COLO668 (cell line): ENCODE data around the gene PPIH.
"Not testable (repeated sequence)": the region's sequence is repeated elsewhere in the genome, so short reads cannot be mapped to it uniquely, and the experiment has no call there.

Experiments
- DNase-seq: peaks from one replicate; lab custom pipeline; 2025; ENCODE audit not compliant: unreplicated experiment; lab: John Stamatoyannopoulos, UW

The PPIH gene

DNA sequence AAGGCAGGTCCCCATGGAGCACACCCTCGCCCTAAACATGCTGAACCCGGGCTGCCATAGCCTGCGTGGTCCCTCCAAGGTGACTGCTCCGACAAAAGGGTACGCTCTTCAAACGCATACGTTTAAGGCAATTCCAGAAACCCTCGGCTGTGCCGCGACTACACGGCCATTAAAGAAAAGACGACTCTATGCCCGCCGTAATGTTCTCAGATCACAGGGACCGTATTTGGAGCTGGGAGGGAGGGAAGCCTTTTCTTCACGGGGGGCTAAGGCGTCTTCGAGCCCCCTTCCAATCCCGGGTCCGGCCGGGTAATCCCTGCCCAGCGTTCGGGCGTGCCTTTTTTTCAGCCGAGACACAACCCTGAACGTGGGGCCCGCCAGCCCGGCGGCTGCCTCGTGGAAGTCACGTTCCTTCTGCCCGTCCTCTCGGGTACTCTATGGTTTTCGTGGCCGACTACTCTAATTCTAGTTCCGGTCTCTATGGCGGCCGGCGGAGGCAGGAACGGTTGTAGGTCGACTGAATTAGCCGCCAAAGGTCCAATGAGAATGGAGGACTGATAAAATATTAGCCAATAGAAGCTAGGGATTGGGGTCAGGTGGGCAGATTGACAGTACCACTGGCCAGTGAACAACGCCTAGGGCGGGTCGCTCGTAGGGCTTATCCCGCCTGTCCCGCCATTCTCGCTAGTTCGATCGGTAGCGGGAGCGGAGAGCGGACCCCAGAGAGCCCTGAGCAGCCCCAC lies 23.7 kb downstream of the PPIH start, which contains the start of gene YBX1:
Gene YBX1, plus strand, starts transcription at position 678 of the 743 bp plus-strand sequence. CDS start 148 bp downstream, outside the sequence.
- DNase-seq = peak; percentile 99

DNA sequence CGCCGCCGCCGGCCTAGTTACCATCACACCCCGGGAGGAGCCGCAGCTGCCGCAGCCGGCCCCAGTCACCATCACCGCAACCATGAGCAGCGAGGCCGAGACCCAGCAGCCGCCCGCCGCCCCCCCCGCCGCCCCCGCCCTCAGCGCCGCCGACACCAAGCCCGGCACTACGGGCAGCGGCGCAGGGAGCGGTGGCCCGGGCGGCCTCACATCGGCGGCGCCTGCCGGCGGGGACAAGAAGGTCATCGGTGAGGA lies 24.2 kb downstream of the PPIH start:
- DNase-seq = not testable (repeated sequence)

DNA sequence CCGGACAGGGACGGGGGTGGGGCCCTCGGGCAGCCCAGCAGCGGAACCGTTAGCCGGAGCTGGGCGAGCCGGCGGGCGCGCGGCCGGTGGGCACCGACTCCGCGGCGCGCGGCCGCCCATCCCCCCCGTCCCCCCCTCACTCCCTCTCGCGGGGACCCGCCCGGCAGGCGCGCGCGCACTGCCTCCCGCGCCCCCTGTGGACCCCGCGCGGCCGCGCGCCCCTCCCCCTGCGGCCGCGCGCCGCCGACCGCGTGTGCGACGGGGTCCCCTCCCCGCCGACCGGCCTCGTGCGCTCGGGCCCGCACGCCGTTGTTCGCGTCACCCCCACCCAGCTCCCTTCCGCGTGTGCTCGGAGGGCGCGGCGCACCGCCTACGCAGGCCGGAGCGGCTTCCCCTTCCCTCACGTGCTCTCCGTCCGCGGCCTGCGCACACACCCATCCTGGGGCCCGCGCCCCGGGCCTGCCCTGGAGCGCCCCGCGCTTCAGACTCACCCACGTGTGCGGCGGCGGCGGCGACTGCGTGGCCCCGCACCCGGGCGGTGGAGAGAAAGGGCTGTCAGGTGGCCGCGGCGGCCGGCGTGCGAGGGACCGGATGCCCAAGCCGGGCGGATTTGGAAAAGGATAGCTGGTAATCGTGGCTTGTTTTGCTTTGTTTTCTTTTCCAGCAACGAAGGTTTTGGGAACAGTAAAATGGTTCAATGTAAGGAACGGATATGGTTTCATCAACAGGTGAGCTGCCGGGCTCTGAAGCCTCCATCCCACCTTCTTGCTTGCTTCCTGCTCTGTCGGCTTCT lies 24.7 kb downstream of the PPIH start:
- DNase-seq = peak; percentile 92

DNA sequence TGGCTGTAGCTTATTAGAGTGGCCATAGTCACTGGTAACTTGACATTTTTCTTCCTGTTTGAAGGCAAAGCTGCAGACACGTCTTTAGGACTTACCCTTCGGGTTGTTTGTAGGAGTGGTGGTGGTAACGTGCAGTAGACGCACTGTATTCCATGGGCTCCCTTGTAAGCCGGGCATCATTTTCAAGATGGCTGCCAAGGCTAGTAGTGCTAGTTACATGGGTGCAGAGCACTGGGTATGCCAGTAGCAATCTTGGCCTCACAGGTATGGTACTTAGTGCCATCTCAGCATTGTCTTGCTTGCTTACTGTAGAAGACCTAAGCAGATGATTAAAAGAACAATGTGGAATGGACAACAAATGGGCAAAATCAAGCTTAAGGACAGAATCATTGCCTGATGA lies 25.9 kb downstream of the PPIH start:
- peak; percentile 45 for DNase-seq

DNA sequence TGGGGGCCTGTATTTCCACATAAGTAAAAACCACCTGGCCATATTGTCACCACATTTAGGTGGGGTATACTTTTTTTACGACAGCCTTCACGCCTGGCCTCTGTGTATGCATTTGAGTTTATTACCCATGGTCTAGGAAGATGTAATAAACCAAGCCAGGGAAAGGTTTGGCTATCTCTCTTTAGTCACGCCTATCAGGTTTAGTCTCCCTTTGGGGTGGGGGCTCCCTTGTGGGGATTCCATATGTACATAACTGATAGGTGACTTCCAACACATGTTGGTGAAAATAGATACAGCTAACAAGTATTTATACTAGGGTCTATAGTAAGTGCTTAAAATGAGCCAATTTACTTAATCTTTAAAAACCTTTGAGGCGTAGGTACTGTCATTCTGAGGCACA lies 28.2 kb downstream of the PPIH start:
- no peak for DNase-seq

DNA sequence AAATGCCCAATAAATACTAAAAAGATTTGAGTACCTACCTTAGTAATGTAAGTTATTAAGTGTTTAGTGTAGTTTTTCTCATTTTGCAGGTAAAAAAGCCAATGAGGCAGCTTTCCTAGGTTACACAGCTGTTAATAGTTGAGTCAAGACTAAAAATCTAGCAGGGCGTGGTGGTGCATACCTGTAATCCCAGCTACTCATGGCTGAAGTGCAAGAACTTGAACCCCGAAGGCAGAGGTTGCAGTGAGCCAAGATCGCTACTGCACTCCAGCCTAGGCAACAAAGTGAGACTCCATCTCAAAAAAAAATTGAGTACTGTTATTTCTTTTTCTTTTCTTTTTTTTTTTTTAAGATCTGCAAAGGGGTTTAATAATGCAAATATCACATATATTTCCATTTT lies 31.7 kb downstream of the PPIH start:
- no peak for DNase-seq

DNA sequence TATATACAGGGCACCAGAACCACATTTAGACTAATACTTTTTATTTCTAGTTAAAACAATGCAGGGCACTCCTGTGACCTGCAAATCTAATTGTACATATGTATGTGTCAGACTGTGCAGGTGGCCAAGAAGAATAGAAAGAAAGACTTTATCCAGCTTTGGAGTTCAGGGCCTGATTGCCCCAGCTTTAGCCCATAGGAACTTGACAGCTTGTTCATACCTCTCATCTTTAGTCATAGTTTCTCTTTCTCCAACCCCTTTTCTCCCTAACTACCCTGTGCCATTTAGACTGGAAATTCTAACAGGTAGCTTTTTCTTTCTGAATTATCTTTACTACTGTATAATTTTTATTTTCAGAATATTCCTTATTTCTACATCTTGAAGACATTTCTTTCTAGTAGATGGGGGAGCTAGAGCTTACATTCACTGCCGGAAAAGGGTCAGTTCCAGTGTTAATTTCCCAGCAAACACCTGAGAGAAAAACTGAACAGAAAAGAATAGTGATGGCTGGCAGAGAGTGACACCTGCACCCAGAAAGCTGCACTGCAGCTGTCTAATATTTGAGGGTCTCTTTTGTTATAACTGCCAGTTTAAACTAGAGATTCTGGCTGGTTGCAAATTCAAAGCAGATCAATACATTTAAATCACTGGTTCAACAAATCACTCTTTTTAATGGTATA lies 32.4 kb downstream of the PPIH start:
- no peak for DNase-seq

DNA sequence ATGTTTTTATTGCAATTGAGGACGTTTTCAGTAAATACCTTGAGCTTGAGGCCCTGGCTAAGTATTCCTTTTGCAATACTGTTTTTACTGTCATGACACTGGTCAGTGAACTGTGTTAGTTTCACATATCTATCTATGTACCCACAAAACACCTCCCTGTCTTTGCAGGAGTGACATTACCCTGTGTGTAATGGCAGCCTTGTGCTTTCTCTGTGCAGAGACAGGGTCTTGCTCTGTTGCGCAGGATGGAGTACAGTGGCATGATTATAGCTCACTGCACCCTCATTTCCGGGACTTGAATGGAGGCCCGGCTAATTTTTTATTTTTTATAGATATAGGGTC lies 32.9 kb downstream of the PPIH start:
- DNase-seq = no peak

DNA sequence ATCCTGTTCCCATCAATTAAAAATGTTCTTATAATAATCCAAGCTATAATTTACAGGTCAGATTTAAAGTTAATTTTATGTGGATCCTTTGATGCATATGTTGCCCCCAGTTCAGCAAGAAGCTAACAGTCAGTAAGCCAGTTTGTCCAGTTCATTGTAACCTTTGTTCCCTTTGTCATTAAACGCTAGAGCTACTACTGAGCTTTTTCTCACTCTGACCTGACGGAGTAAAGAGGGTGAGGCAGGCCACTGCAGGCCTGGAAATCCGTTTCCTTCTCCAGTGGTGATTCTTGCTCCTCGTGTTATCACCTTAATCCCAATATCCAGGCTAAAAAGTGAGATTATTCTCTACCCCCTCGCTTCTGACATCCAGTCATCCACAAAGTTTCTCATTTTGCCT lies 34.2 kb downstream of the PPIH start:
- no peak for DNase-seq

DNA sequence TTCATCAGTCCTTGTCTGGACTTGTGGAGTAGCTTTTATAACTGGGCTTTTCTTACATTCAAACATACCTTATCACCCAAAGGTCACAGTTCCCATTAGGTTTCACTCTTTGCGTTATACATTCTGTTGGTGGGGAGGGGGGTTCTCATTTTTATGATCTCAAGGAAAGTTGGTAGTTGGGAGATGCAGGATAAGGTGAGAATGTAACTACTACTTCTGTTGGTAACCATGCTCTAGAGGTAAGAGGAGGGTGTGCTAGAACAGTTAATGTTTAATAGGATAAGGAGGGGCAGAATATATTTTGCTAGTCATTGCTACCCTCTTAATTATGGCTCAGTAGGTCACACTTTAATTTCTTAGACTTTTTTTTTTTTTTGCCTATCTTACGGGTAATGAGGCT lies 34.7 kb downstream of the PPIH start:
- DNase-seq = no peak

DNA sequence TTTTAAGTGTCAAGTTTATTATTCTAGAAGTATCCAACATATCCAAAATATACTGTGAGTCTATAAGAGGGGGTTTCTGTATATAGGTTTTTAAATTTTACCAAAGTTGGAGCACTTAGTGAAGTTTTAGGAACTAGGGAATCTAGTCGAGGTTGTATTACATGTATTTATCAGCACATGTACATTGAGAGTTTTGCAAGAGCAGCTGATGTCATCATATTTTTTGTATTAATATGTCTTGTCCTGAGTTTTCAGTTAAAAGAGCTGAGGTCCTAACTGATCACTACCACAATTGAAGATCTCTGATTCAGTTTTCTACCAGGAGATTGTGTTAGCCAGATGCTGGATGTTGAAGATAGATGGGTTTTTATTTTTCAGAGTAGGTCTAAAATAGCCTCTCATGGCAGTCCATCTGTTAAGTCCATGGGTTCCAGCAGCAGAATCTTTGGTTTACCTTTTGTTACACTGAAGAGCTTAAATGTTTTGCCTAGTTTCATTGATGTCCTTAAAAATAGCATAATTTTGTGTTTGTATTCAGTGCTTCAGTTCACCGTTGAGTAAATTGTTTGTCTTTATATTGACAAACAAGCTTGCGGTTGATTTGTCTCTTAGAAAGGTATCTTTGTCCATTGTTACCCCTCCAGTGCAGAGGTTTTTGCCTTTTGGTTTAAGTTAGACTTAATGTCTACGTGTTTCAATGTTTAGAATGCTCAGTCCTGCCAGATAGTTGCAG lies 40.0 kb downstream of the PPIH start:
- no peak for DNase-seq

DNA sequence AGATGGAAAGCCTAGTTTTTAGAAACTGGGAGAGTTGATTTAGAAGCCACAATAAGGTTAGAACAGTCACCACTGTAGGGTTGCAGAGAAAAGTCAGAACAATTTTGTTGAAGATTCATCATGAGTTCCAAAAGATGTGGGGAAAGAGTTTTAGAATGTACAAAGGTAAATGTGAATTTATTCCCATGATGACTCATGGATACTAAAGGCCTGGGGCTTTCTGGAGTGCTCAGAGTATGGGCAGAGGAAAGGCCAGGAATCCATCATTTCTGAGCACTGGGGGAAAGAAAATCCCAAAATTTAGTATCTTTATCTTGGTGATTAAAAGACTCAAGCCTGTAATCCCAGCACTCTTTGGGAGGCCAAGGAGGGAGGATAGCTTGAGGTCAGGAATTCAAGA lies 41.8 kb downstream of the PPIH start:
- DNase-seq = no peak

DNA sequence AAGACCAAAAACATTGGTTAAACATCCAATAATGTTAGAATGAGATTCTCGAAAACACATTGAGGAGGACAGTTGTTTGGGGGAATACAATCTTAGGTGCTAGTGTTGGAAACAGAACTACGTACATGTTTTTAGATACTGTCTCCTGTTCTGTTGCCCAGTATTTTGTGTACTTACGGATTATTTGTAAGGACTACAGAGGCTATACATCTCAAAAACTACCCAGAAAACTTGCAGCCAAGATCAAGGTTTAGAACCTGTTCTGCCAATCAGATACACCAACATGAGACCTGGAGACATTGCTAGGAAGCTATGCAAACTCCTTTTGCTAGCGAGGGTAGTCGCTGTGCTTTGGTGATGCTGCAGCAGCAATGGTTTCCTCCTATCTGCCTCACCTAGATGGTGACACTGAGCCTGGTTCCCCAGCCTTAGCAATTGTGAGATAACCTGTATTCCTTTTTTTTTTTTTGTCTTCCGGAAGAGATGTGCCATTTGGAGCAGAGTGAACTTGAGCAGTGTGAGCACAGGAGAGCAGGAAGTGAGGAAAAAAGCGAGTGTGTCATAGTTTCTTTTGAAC lies 45.8 kb downstream of the PPIH start:
- no peak for DNase-seq

DNA sequence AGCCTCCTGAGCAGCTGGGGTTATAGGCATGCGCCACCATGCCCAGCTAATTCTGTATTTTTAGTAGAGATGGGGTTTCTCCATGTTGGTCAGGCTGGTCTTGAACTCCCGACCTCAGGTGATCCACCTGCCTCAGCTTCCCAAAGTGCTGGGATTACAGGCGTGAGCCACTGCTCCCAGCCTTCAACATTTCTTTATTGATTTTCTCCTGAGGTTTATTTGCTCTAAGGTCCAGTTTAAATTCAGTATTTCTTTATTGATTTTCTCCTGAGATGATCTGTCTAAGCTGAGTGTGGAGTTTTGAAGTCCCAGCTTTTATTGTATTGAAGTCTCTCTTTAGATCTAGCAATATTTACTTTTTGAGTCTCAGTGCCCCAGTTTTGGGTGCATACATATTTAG lies 54.6 kb downstream of the PPIH start:
- not testable (repeated sequence) for DNase-seq

DNA sequence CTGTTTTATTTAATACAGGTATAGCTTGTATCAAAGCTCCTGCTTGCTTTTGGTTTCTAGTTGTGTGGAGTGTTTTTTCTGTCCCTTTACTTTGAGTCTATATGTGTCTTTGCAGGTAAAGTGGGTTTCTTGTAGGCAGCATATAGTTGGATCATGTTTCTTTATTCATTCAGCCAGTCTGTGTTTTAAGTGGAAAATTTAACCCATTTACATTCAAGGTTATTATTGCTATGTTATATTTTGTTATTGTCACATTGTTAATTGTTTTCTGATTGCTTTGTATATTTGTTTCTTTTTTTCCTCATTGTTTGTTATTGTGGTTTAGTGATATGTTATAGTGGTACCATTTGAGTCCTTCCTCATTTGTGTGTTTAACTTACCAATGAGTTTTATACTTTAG lies 55.1 kb downstream of the PPIH start:
- DNase-seq = no peak

DNA sequence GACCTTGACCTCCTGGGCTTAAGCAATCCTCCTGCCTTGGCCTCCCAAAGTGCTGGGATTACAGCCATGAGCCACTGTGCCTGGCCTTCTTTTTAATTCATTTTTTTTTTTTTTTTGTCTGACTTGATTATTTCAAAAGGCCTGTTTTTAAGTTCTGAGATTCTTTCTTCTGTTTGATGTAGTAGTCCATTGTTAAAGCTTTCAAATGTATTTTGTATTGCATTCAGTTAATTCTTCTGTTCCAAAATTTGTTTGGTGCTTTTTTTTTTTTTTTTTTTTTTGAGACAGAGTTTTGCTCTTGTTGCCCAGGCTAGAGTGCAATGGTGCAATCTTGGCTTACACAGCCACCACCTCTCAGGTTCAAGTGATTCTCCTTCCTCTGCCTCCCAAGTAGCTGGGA lies 56.2 kb downstream of the PPIH start:
- DNase-seq = not testable (repeated sequence)

DNA sequence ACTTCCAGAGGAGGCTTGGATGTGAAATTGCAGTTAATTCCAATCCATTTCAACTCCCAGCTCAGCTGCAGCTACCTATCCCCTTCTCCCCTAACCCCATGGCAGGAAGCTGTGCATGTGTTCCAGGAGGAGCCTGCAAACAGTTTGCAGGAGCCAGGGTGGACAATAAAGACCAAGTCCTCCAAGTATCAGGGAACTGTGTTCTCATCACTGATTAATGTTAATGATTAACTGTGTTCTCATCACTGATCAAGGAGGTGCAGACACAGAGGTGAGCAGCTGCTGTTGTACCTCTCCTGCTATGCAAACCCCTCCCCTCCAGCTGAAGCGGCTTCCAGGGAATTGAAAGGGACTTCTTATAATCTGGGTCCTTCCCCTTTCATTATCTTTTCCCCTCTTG lies 62.6 kb downstream of the PPIH start:
- peak; percentile 84 for DNase-seq

DNA sequence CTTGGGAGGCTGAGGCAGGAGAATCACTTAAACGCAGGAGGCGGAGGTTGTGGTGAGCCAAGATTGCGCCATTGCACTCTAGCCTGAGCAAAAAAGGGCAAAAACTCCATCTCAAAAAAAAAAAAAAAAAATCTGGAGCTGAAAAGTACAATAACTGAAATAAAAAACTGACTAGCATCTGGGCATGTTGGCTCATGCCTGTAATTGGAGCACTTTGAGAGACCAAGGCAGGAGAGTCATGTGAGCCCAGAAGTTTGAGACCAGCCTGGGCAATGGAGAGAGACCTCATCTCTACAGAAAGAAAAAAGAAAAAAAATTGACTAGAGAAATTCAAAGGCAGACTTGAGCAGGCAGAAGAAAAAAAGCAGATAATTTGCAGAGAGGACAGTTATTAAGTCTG lies 63.7 kb downstream of the PPIH start:
- DNase-seq = no peak

DNA sequence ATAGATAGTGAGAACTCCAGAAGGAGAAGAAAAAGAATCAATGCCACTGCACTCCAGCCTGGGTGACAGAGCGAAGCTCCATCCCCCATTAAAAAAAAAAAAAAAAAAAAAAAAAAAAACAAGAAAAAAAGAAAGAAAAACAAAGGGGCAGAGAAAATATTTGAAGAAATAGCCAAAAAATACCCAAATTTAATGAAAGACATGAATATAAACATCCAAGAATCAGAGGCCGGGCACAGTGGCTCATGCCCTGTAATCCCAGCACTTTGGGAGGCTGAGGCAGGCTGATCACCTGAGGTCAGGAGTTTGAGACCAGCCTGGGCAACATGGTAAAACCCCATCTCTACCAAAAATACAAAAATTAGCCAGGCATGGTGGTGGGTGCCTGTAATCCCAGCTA lies 64.2 kb downstream of the PPIH start:
- not testable (repeated sequence) for DNase-seq

DNA sequence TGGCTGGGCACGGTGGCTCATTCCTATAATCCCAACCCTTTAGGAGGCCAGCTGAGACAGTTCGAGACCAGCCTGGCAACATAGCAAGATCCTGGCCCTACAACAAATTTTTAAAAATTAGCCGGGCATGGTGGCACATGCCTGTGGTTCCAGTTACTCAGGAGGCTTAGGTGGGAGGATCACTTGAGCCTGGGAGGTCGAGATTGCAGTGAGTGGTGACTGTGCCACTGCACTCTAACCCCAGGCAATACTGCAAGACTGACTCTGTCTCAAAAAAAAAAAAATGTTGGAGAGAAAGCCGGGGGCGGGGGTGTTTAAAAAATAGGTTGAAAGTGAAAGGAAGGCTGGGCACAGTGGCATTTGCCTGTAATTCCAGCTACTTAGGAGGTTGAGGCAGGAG lies 65.3 kb downstream of the PPIH start:
- DNase-seq = no peak

DNA sequence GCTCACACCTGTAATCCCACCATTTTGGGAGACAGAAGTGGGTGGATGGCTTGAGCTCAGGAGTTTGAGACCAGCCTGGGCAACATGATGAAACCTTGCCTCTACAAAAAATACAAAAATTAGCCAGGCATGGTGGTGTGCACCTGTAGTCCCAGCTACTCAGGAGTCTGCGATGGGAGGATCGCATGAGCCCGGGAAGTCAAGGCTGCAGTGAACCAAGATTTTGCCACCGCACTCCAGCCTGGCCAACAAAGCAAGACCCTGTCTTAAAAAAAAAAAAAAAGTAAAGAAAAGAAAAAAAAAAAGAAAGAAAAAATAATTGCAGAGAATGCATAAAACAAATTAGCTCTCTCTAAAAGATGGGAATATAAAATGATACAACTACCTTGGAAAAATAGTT lies 67.6 kb downstream of the PPIH start:
- DNase-seq = not testable (repeated sequence)
